OCI-LY7 (cell line): ENCODE results near the gene MOGAT2.

ENCODE experiments used
- CTCF ChIP-seq: fragments of 200-600 bp; sonication (generic); conservative IDR thresholded peaks from 2 replicates; pipeline ENCODE4 v1.5.1; 2014; ENCODE audit warnings: mild to moderate bottlenecking, antibody characterized with exemption, low read length, moderate library complexity, mixed read lengths
- EZH2phosphoT487 ChIP-seq: fragments of 200-600 bp; sonication (generic); IDR thresholded peaks from 2 replicates; pipeline ENCODE4 v1.6.1; 2018; ENCODE audit warnings: low read depth, borderline replicate concordance, mild to moderate bottlenecking, mixed run types, antibody characterized with exemption, low read length, moderate library complexity, mixed read lengths

DNA sequence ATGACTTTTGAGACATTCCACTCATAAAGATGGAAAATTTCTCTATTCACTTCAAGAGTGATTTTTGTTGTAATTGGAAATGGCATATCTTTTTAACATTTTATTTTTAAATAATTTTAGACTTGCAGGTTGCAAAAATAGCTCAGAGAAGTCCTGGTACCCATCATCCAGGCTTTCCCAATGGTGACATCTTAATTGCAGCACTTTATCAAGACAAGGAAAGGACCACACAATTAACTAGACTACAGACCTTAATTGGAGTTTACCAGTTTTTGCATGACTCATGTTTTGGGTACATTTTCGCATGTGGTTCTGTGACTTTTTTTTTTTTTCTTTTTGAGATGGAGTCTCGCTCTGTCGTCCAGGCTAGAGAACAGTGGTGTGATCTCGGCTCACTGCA, 25.8 kb upstream of the MOGAT2 start:
- TF ChIP-seq CTCF (no peak), EZH2phosphoT487 (no peak)
